Stimulated activated CD4-positive, alpha-beta T cell treated with anti-CD3 and anti-CD28 coated beads, Interleukin-12 subunit alpha, Interleukin-12 subunit beta, amount 100 ng/mL, for 48 hours (primary cell): ENCODE results near the gene OR2H1.

Experiments
- DNase-seq, 3 donors: peaks; one replicate each; pipeline ENCODE4 v3.0.0-alpha.2; 2020; ENCODE audit warnings: low read depth in 2 of 3, low spot score in 1 of 3

The OR2H1 gene

GRCh38 chr6:29483186-29483585, 26.2 kb downstream of the OR2H1 start:
- no peak for DNase-seq

- DNase-seq: no peak
Measured at GRCh38 chr6:29483735-29484134, 26.8 kb downstream of the OR2H1 start.

DNA sequence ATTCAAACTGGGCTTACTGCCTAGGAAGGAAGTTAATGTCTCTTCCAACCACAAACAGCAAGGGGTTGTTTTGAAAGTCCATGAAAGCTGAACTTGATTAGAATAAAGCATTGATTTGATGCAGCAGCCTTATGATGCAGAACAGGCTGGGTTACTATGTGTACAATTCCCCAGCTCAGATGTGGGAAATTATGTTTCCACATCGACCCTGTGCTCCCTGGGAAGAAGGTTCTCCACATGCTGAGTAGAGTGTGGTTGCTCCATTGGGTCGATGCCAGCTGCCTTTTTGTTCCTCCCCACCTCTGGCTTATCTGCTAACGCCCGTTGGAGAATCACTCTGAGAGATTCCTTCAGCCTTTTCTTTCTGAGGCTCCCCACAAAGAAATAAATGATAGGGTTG, 29.6 kb downstream of the OR2H1 start:
- DNase-seq: no peak

DNA sequence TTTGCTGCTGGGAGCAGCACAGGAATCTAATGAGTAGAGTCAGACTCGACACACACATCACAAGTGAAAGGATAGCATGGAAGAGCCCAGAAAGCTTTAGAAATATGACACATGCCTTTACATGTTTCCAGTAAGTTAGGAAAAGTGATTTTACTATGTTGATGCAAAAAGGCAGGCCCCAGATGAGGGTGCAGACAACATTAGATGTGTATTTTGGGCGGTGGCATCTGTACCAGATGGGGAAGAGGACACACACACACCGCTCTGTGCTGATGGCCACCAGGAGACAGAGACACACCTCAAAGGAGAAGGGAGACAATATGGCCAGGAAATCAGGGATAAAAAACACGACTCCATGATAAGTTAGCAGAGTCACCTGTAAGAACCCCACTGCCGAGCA, 30.2 kb downstream of the OR2H1 start:
- DNase-seq: no peak

DNA sequence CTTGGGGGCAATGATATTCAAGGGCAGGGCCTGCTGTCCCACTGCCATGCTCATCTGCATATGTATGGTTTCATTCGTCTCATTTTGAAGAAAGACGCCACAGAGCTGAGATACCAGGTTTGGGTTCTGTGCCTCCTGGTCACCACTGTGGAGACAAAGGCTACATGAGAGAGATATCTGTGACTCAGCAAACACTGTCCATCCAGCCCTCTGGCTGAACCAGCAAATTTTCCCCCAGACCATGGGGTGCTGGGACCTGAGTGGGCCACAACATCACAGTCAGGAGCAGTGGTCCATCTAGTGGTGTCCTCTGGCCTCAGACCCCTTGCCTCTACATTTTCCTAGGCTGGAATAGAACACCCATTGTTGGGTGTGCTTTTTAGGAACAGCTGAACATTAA, 30.7 kb downstream of the OR2H1 start, which contains the start of gene MAS1L:
MAS1L (minus strand) TSS at position 297 of the 400 bp plus-strand sequence; CDS start at position 243, 54 bp downstream.
- DNase-seq: no peak

DNA sequence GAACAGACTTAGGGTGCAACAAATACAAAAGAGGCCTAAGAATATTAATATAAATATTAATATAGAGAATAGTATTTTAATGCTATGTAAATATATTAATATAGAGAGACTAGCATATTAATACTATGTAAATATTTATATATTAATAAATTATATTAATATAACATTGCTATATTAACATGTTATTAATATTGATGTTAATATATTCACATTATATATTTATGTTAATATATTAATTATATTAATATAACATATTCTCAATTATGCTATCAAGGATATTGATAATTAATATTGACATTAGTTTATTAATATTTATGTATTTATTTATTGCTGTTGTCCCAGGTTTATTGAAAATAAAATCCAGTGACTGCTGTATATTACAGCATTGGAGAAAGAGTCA, 31.9 kb downstream of the OR2H1 start:
- DNase-seq: no peak

DNA sequence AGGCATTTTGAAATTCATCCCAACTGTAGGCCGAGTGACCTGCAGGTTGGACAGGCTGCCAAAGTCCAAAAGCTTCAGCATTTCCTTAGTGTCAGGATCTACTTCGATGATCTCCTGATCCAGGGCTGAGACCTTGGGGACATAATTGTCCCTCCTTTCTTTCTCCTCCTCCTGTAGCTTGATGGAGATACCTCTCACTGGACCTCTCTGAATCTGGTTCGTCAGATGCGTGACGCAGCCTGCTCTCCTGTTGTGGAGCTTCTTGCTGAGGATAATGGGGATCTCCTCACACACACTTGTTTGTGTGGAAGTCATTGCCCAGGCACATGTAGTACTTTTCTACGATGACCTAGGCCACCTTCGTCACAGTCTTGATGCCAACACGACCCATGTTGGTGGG, 32.3 kb downstream of the OR2H1 start:
- DNase-seq: no peak

GRCh38 chr6:29490055-29490454, 33.1 kb downstream of the OR2H1 start:
- no peak for DNase-seq

GRCh38 chr6:29490552-29490951, 33.6 kb downstream of the OR2H1 start:
- no peak for DNase-seq

DNA sequence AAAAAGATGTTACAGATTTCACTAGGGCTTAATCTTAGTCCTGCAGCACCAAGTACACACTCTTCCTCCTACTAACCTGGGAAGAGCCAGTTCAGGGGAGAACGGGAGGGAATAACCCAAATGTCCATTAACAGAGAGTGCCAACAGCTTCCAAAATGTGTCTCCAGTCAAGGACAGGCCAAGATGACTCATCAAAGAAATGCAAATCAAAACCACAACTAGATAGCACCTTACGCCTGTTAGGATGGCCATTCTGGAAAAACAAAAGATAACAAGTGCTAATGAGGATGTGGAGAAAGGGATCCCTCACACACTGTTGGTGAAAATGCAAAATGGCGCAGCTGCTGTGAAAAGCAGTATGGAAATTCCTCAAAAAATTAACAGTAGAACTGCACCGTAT, 34.6 kb downstream of the OR2H1 start:
- DNase-seq: no peak

DNA sequence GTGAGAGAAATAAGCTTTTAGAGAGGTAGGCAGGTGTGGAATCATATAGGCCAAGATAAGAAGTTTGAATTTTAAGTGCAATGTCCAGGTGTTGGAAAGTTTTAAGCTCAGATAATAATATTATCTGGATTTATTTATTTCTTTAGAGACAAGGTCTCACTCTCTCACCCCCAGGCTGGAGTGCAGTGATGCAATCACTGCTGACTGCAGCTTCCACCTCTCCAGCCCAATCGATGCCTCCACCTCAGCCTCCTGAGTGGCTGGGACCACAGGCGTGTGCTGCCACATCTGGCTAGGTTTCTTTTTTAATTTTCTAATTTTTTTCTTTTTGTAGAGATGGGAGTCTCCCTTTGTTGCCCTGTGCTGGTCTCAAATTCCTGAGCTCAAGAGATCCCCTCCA, 36.3 kb downstream of the OR2H1 start:
- no peak for DNase-seq

DNA sequence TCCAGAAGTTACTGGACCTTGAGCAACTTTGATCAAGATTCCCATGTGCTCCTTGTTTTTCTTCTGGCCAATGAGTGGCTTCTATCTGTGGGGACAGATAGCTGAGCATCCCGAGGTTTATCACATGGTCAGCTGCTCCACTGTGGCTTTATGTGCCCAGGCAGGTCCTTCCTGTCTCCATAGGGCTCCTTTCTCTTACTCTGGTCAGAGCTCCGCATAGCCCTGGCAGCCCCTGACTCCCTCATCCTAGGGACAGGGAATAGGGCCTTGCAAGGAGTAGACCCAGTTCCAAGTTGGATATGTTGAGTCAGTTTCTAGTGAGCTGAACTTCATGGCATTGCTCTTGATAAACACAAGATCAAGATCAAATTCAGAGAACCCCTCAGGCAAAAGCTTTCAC, 37.2 kb downstream of the OR2H1 start:
- DNase-seq: no peak

- DNase-seq: no peak
Measured at GRCh38 chr6:29495571-29495970, 38.6 kb downstream of the OR2H1 start.

GRCh38 chr6:29496961-29497360, 40.0 kb downstream of the OR2H1 start:
- DNase-seq: no peak

- DNase-seq: no peak
Measured at GRCh38 chr6:29499704-29500103, 42.7 kb downstream of the OR2H1 start.

GRCh38 chr6:29500594-29500993, 43.6 kb downstream of the OR2H1 start:
- no peak for DNase-seq

DNA sequence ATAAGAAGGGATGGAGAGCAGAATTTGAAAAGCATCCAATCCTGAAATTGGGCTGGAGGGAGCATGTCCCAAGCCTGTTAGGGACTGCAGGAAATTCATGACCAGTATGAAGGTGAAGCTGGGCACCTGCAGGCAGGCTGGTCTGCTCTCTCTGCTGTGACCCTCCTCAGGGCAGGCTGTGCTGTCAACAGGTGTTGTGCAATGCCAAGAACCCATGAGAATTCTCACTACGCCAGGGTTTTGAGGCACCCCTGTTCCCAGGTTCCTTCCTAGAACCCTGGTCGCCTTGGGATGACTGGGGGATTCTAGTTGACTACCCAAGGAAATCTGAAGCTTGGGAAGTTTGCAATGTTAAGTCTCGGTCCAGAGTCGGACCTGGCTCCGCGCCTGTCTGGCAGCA, 44.2 kb downstream of the OR2H1 start:
- DNase-seq: no peak

DNA sequence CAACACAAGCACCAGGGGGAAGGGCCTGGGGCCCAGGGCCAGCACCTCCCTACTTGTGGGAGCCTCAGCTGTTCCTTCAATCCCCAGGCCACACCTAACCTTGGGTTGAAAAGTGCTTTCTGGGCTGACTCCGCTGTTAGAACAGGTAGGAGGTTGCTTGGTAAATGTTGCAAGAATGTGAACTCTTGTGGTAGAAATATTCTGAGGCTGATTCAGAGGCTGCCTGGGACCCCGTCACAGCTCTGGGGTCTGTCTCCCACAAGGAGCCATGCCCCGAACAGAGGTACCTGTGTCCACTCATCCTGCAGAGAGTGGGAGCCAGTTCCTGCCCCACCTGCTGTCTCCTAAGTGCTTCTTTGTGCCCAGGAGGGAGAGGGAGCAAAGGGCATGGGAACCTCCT, 45.2 kb downstream of the OR2H1 start:
- DNase-seq: no peak

DNA sequence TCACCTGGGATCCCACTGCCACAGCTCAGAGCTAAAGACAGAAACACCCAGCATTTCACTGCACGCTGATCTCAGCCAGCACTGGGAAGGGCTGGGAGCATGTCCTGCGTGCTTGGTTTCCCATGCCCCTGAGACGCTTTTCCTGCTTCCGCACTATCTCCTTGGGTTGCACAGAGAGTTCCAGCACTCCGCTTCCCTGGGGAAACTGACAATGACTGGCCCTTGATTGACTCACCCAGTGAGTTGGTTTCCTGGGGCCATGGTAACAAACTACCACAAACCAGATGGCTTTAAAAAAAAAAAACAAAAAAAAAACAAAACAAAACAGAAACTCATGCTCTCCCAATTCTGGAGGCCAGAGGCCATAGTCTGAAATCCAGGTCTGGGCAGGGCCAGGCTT, 45.6 kb downstream of the OR2H1 start:
- DNase-seq: no peak

GRCh38 chr6:29504961-29505360, 48.0 kb downstream of the OR2H1 start:
- DNase-seq: no peak

DNA sequence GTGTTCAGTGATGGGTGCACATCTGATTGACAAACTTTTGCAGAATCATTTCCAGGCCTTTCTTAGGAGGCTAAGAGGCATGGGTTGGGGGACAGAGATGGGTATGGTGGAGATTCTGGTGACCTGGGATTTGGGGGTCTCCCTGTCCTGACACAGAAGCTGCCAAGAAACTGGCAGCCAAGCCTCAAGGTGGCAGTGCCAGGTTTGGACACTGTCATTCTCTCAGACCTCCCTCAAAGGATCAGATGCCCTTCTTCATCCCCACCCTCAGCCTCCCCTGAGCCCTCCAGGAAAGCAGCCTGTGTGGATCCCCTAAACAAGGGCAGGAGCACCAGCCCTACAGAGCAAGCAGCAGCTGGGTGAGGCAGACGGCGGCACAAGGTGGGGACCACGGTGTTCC, 48.9 kb downstream of the OR2H1 start:
- no peak for DNase-seq

DNA sequence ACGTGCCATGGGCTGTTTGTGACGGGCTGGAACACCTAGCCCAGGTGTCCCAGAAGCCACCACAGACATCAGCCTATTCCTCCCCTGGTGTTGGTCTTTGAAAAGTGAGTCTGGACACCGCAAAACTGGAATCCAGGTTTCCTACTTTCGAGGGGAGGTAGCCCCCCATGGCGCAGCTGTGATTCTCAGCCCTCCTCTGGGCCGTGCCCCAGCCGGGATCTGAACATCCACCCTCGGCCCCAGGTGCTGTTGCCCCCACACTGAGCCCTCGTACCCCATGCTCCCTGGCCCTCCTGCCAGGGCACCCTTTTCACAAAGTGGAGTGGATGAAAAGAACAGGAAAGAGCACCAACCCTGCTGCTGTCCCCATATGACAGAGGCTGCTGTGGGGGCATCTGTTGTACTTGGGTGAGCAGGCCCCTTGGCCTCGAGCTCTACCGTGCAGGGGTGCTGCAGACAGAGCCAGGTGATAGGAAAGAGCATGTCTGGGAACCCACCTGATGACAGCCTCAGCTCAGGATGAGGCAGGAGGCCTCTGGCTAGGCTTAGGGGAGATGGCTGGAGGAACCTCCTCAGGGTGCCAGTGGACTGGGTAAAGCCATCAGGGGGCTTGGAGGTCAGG, 49.6 kb downstream of the OR2H1 start:
- no peak for DNase-seq

DNA sequence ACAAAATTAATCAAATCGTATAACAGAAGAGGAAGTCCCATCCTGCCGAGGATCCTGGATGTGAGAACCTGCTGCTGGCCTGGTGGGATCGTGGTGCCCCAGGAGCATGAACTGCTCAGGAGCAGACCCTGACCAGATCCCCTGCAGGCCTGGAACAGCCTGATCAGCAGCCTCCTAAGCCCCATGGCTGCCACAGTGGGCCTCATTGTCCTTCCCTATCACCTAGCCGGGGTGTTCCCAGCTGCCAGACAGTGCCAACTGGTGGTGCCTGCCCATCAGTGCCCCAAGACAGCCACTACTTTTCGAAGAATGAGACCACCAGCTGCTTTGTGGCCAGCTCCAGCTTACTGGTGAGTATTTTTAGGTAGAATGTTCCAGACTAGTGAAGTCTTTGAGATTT, 50.4 kb downstream of the OR2H1 start:
- DNase-seq: no peak

DNA sequence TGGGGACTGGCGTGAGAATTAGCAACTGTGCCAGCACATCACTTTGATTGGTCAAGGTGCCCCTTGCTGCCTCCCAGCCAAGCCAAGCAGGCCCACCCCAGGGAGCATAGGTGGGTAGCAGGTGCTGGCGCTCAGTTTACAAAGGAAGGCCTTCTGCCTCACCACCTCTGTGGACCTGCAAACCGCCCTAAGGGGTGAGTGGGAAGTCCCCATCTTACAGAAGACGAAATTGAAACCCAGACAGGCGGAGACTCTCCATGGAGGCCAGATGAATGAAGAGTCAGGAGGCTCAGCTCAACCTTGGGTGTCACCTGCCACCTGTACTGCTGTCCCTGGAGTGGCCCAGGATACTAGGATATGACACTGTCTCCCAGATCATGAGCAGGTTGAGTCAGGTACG, 52.3 kb downstream of the OR2H1 start:
- DNase-seq: no peak
